GM12872 (cell line): ENCODE data around the gene COMP.

Source experiments
- CTCF ChIP-seq: IDR thresholded peaks from 3 replicates; pipeline ENCODE4 v1.5.1; 2011; ENCODE audit warnings: low read depth, mild to moderate bottlenecking, low read length, moderate library complexity; ENCODE audit not compliant: insufficient read depth

Gene COMP

GRCh38 chr19:18809149-18809868, 18.2 kb upstream of the COMP start:
- no peak for TF ChIP-seq CTCF

GRCh38 chr19:18807861-18808331, 16.8 kb upstream of the COMP start:
- TF ChIP-seq CTCF: no peak

- no peak for TF ChIP-seq CTCF
These were observed 13.5 kb upstream of the COMP start for GRCh38 chr19:18804643-18805042.

GRCh38 chr19:18804139-18804601, 13.1 kb upstream of the COMP start:
- TF ChIP-seq CTCF: no peak

GRCh38 chr19:18803550-18804138, 12.5 kb upstream of the COMP start:
- no peak for TF ChIP-seq CTCF

- no peak for TF ChIP-seq CTCF
These were observed 11.2 kb upstream of the COMP start for GRCh38 chr19:18802354-18802753.

GRCh38 chr19:18800636-18801035, 9.5 kb upstream of the COMP start:
- TF ChIP-seq CTCF: no peak
